IMR-90 (cell line): ENCODE measurements around the gene MAST1.

ENCODE experiments used
- CTCF ChIP-seq: conservative IDR thresholded peaks from 2 replicates; pipeline ENCODE4 v1.5.1; 2012; ENCODE audit warnings: mild to moderate bottlenecking, low read depth, low read length, improper control_type of control experiment
- MAZ ChIP-seq: IDR thresholded peaks from 2 replicates; pipeline ENCODE4 v1.6.1; 2012; ENCODE audit warnings: low read depth, mild to moderate bottlenecking, low read length, improper control_type of control experiment, moderate library complexity, borderline replicate concordance
- NFE2L2 ChIP-seq: fragments of 150-350 bp; IDR thresholded peaks from 2 replicates; pipeline ENCODE4 v1.6.1; 2016; ENCODE audit warnings: low read depth, mild to moderate bottlenecking, low read length
- POLR2A ChIP-seq: IDR thresholded peaks from 2 replicates; pipeline ENCODE4 v1.6.1; 2012; ENCODE audit warnings: mild to moderate bottlenecking, low read depth, low read length

GRCh38 chr19:12847159-12848139 lies 9.1 kb downstream of the MAST1 start:
- TF ChIP-seq POLR2A: no peak
- peak; percentile 98 for TF ChIP-seq CTCF
- no peak for TF ChIP-seq NFE2L2
- TF ChIP-seq MAZ: peak; percentile 87
